Activated naive CD4-positive, alpha-beta T cell (primary cell): ENCODE results near the gene ANKRD6.

Experiments used
- DNase-seq, 4 experiments: peaks; one replicate each; lab custom pipeline; 2025; lab: John Stamatoyannopoulos, UW

The ANKRD6 gene

DNA sequence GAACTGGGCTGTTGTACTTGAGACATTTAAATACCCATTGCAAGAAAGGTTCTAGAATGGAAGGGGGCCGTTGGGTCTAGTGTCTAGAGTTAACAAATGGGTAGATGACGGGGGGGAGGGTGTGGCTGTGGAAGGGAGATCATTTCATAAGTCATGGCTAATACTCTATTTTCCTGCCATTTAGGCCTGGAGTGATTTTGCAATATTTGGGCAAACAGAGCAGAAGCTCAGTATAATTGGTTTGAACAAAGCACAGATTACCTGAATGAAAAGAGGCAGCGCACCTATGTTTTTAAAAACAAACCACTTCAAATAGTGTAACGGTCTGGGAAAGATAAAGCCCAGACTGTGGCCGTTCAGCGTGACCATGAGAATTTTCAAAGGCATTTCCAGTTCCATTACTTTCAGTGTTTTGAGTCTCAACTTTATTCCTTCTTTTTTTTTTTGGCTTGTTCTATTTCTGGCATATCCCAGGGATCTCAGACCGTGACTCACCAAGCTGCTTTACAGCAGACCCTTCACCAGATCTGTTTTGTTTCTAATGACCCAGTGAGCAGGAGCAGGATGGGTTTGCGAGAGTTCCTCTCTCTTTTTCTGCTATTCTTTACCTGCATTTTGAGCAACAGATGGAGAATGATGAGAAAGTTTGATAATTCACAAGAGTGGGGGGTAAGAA lies 131.9 kb downstream of the ANKRD6 start:
- DNase-seq, result no peak

GRCh38 chr6:89566008-89566800 lies 133.3 kb downstream of the ANKRD6 start:
- DNase-seq, result no peak

DNA sequence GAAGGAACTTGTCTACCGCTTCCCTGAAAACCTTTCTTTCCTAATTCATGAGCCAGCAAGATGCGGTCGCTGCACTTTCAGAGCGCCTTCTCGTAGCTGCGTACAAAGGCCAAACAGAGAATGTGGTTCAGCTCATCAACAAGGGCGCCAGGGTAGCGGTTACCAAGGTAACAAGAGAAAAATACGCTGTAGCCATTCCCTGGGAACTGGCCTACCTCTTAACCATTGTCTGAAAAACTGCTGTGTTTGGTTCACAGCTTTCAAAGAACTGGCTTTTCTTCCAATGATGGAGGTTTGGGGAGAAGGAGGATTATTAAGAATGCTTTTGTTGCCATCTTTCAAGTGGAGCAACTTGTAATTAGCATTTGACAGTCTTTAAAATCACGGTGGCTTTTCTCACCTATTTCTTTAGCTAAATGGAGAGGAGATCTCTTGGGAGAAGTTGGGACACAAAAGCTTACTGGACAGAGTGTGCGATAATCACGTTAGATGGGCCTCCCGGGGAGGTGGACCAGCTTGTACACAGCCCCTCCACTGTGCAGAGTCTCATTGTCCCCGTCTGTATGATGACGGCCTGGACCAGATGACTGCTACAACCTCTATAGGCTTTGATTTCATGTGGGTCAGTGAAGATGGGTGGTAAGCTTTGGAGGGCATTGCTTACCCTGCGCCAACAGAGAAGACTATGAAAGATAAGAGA lies 134.1 kb downstream of the ANKRD6 start:
- no peak for DNase-seq

DNA sequence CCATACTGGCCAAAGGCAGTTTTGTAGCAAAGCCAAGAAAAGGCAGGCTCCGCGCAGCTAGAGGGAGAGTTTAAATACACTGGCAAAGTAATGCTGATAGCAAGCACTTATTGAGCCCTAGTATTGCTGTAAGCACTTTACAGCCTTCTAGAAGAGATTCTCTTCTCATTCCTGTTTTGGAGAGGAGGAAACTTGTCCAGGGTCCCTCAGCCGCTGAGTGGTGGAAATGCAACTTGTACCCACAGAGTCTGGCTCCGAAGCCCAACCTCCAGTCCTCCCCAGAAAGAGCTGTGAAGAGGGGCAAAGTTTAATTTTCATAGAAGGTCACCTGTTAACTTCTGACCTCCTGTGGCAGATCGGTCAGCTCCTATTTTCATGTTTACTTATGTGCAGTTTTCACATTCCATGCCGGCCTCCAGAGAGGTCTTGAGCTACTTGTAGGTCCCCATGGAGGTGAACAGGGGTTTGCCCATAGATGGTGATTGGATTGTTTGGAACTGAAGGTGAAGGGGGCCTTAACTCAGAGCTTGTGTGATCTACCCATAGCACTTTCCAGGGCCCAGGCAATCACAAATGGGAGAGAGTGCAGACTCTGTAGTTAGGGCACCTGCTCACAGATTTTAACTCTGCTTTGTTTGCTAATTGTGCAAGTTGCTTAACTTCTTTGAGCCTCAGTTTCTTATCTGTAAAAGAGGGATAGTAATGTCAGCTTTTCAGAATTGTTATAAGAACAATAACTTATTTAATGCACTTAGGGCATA lies 134.9 kb downstream of the ANKRD6 start:
- DNase-seq, result no peak

DNA sequence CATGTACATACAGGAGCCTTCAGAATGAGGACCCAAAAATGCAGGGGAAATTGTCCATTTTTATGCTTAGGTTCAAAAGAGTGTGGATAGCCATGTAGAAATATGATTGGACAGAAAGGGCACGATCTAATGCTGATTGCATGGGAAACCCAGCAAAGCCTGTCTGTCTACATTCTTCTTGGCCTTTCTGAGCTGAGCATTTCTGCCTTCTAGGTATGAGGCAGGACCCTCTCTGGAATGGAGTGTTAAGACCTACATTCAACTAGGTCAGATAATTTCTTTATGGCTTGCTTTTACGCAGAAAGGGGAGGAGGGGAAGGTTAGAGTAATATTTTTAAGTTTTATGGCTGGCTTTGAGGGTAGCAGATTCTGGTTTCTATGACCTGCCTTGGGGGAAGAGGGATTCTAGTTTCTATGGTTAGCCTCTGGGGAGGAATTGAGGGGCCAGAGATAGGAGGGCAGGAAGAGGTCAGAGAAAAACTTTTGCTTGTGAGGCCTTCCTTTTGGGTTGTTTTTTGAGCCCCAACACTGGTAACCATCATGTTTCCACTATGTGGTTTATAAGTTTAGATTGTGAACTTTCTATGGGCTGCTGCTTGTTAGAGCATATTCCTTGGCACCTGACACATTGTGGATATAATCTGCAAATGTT lies 142.1 kb downstream of the ANKRD6 start:
- no peak for DNase-seq

- DNase-seq, result no peak
Measured at GRCh38 chr6:89575562-89575960, 142.6 kb downstream of the ANKRD6 start.

DNA sequence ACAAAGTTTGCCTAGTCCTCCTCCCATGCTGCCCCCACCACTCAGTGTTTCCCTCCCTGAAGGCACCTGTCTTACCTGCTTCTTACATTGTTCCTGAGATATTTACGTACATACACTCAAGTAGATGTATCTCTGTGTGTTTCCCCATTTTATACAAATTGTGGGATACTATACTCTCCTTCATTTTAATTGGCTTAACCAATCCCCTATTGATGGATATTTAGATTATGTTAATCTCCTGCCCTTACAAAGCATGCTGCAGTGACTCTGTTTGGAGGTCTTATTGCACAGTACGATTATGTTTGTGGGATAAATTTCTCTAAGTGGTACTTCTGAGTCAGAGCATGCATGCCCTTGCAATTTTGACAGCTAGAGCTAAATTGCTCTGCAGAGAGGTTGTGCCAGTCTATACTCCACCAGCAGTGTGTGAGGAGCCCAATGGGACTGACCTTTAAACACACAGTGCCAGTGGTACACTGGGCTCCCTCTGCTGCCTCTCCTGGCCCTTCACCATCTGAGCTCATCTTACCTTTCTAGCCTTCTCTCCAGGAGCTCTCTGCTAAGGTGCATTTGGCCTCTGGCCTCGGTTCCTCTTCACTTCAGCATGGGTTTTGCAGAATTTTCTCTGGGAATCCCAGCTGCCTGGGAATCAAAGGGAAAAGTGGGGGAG lies 148.2 kb downstream of the ANKRD6 start:
- no peak for DNase-seq

GRCh38 chr6:89581689-89582088 lies 148.7 kb downstream of the ANKRD6 start:
- DNase-seq, result no peak

GRCh38 chr6:89582669-89583325 lies 149.8 kb downstream of the ANKRD6 start:
- DNase-seq, result no peak

DNA sequence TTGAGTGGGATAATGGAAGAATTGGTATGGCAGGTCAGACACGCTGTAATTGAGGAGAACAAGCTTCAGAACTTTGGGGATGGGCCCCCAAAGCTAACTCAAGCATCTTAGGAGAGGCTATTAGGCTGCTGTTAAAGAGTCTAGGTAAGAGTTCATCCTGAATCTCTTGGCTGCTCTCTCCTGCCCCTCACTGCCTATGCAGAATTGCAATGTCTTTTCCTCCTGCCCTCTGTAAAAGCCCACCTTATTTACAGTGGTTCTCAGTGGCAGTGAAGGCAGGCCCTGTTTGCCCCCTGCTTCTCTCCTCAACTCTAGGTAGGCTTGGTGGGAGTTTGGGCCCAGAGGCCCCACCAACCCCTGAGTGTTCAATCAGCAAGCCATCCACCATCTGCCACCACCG lies 150.6 kb downstream of the ANKRD6 start:
- DNase-seq, result no peak

GRCh38 chr6:89584539-89584938 lies 151.6 kb downstream of the ANKRD6 start:
- DNase-seq, result no peak

GRCh38 chr6:89585154-89585553 lies 152.2 kb downstream of the ANKRD6 start:
- no peak for DNase-seq

DNA sequence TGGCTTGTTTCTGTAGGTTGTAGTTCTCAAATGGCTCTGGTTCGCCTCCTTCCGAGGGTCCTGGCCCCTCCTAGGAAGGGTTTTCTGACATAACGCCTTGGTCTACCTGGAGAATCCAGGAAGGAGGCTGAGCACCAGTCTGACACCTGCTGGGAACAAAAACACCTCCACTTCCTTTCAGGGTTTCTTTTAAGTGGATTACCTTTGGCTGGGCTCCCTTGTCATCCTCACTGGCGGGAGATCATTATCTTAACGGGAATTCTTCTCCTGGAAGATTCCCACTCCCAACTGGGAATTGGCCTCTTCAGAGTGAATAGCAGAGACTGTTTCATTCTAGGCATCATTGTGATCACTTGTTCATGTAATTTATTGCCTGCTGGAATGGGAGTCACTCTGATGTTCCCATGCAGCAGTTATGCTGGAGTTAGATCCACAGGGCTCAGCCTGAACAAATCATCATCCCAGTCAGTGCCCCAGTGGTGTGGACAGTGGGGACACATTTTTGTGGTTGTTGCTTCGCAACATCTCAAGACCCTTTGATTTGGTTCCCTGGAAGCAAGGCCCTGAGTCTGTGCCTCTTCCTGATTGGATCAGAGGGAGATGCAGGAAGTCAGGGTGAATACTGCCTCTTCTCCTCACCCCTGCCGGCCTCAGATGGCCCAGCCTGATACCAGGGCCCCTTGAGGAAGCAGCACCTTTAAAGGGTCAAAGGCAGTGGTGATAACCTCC lies 156.5 kb downstream of the ANKRD6 start:
- no peak for DNase-seq

GRCh38 chr6:89590133-89590532 lies 157.2 kb downstream of the ANKRD6 start:
- no peak for DNase-seq

- DNase-seq, result no peak
Measured at GRCh38 chr6:89591745-89592144, 158.8 kb downstream of the ANKRD6 start.

DNA sequence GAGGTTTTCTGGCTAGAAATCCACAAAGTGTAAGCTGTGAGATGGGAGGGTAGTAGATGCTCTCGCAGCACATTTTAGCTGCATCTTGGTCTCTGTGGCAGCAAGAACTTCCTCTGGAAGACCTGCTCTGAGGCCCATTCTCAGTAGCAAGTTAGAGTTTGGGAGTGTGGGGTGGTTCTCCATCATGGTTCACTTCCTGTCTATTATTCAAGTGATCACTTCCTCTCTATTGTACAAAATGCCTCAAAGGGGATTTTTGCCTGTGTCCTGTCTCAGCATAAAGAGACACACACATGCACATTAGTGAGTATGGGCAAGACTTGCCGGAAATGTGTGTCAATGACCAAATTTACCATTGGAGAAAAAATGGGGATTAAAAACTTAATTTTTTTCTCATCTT lies 163.1 kb downstream of the ANKRD6 start:
- DNase-seq, result no peak

DNA sequence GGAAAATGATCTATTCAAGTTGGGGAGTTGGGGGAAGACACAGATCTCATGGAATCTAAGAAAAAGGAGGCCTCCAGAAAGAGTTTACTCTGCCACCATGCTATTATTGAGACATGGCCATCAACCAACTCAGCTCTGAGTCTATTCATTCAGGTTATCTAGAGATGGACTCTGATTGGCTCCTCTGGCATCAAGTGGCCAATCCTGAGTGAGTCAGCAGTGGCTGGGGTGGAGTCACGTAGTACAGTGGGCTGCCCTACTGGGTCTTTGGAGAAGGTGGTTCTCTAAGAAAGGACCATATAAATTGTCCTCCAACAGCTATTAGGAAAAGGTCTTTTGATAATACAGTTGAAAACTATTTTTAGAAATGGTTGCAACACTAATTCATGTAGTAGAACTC lies 163.5 kb downstream of the ANKRD6 start:
- DNase-seq, result no peak

DNA sequence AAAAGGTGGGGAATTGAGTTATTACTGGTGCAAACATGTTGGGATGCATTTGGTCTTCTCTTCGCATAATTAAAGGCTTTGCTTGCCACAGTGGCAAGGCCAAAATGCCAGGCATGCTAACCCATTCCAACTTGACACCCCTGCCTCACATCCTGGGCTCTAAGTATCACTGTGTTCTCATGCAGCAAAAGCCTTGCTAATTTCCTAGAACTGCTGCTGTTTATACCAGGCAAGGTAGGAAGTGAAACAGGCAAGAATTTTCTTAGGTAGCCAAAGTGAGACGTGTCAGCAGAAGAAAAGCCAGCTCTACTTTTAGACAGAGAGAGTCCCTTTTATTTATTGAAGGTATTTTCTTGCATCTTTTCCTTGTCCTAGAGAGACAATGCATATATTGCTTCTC lies 164.4 kb downstream of the ANKRD6 start:
- DNase-seq, result no peak

- DNase-seq, result no peak
Measured at GRCh38 chr6:89597988-89598387, 165.0 kb downstream of the ANKRD6 start.

DNA sequence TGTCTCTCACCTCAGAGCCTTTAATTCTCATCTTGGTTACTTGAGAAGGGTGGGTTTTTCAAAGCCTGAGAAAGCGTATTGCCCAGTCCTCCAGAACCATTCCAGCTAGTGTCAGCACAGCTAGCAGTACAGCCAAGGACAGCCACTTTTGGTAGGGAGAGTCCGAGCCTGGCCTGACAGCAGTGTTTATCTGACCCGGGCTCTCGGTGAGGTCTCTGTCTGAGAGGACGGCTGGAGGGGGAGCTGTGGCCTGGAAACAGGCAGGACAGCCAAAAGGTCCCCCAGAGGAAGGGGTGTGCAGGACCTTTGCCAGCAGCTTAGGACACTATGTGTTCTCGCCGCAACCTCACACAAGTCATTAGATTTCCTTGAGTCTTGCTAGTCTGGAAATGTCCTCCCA lies 166.8 kb downstream of the ANKRD6 start:
- no peak for DNase-seq
